SH-SY5Y (cell line): ENCODE measurements around the gene TKTL1.

Source experiments
- GATA2 ChIP-seq: IDR thresholded peaks from 2 replicates; pipeline ENCODE4 v1.6.1; 2011; ENCODE audit warnings: mild to moderate bottlenecking, low read depth, low read length
- GATA3 ChIP-seq: IDR thresholded peaks from 2 replicates; pipeline ENCODE4 v1.6.1; 2011; ENCODE audit warnings: low read depth, mild to moderate bottlenecking, low read length, moderate library complexity

The TKTL1 gene

DNA sequence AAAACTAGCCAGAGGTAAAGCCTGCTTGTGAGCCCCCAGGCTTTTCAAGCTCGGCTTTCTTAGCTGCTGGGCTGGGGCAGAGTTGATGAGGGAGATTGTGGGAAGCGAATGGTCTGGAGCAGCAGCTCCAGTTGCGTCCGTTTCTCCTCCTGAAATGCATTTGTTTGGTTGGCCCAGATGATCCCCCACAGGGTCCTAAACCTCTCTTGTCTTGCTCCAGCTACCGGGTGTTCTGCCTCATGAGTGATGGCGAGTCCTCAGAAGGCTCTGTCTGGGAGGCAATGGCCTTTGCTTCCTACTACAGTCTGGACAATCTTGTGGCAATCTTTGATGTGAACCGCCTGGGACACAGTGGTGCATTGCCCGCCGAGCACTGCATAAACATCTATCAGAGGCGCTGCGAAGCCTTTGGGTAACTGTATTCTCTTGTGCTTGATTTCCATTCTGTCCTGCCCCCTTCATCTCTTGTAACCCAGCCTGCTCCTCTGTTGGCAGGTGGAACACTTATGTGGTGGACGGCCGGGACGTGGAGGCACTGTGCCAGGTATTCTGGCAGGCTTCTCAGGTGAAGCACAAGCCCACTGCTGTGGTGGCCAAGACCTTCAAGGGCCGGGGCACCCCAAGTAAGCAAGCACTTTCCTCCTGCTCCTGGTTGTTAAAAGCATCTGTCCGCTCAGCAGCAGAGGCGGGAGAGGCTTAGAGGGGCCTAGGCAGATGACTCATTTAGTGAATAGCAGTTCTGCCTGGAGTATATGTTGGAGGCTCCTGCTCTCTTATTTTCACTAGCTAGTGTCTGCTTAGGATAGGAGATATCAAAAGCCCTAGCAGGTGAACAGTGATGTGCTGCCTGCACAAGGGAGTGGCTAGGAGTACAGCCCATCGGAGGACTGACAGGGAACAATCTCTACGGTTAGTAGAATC, 15.3 kb downstream of the TKTL1 start:
- TF ChIP-seq GATA2: no peak
- no peak for TF ChIP-seq GATA3

DNA sequence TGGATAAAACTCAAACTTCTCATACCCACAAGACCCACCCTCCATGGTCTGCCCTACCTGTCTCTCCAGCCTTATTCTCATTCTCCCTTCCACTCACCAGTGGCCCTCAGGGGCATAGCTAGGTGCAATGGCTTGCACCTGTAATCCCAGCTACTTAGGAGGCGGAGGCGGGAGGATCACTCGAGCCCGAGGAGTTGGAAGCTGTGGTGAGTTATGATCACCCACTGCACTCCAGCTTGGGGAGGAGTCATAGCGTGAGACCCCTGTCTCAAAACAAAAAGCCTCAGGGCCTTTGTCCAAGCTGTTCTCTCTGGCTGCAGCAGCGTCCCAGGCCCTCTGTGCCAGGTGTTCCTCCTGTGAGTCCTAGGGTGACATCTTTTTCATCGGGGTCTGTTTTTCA, 16.5 kb downstream of the TKTL1 start:
- TF ChIP-seq GATA3 (no peak), GATA2 (no peak)

DNA sequence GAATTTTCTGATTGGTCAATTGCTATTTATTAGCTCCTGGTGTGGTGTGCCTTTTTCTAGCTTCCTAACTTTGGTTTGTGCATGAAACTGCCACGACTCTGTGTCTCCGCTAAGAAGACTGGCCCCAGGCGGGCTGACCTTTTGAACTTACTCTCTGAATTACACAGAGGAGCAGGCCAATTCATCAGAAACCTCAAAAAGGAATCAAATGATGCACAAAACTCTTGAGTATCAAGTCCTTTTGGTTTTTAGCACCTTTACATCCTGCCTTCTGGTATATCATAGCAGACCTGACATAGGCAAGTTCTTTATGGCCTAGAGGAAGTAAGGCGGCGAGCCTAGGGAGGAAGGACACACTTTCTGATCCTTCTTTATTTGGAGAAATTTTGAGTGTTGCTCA, 17.6 kb downstream of the TKTL1 start:
- TF ChIP-seq GATA3: no peak
- TF ChIP-seq GATA2: no peak

DNA sequence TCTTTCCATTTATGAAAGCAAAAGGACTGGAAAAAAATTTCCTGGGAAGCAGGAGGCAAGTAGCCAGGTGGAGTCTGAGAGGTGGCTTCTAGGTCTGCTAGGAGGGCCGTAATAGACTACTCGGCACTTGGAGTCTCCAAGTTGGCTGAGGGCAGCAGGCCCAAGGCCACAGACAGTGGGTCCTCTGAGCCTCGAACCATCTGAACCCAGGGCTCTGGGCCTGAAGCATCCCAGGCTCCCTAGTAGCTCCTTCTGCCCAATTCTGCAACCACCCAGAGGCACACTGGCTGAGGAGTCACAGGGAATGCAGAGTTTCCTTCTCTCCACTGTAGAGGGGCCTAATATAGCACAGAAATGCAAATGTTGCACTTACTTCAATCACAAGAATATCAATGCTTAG, 19.8 kb downstream of the TKTL1 start:
- TF ChIP-seq GATA2 (no peak), GATA3 (no peak)

DNA sequence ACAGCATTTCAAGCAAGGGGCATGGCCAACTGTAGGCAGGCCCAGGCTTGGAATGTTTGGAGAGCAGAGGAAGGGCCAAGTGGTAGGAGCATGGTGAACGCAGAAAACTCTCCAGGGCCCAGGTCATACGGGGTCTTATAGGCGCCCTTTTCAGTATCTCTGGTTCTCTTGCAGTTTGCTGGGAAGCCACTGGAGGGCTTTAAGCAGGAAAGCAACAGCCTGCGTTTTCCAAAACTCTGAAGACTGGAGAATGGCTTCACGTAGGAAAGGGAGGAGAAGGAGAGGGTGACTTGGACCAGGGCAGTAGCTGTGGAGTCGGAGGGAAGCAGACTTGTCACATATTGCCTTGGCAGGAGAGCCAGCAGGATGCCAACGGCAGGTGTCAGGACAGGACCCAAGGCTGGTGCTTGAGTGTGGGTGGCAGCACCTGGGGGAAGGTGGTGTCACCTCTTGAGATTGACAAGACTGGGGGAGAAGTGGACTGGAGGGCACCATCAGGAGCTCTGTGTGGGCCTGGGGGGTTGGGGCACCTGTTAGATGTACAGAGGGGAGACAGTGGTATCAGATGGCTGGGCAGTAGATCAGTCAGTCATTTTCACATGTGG, 21.9 kb downstream of the TKTL1 start:
- no peak for TF ChIP-seq GATA2
- no peak for TF ChIP-seq GATA3

DNA sequence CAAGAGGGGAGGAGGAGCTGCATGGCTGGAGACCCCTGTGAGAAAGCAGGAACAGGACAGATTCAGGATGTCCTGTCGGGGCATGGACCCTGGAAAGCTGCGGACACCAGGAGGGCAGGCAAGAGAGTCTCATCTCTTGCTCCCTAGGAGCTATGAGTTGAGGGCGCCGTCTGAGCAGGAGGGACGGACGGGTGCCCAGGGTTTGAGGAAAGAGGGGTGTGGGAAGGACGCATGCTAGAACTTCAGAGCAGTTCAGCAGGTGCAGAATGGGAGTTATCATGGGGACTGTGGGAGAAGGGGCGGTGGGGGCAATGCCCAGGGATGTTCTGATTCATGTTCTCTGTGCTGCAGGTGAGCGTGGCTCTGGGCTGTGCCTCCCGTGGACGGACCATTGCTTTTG, 24.8 kb downstream of the TKTL1 start:
- TF ChIP-seq GATA3: no peak
- no peak for TF ChIP-seq GATA2

DNA sequence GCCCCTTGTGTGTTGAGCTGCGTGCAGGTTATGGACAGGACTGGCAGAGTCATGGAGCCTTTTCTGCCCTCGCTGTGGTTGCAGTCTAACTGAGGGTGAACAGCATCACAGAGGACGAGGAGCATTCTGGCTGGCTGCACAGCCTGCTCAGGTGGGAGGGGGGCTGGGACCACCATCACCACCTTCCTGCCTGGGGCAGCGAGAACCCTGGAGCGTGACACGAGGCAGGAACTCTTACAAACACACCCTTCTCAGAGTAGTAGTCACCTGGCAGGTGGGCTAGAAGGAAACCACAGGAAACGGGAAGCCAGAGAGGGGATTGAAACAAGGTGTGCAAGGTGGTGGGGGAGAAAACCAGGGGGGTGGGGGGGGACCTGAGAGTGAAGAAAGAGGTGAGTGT, 25.6 kb downstream of the TKTL1 start:
- no peak for TF ChIP-seq GATA3
- TF ChIP-seq GATA2: no peak

DNA sequence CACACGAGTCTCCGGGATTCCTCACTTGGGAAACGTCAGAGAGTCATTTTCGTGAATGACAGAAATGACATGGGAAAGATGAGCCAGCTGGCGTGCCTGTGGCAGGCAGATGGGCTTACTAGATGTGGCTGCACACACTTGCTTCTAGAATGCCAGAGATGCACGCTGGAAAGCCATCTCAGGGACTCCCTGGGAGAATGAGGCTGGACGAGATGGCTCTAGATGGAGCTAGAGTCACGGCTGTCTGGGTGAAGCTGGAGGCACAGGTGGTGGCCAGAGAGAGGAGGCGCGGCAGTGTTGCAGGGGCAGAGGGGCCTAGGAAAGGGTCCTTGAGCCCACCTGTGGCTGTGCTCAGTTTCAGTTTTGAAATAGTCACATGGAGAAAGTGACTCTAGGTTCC, 26.0 kb downstream of the TKTL1 start:
- TF ChIP-seq GATA2 (no peak), GATA3 (no peak)

DNA sequence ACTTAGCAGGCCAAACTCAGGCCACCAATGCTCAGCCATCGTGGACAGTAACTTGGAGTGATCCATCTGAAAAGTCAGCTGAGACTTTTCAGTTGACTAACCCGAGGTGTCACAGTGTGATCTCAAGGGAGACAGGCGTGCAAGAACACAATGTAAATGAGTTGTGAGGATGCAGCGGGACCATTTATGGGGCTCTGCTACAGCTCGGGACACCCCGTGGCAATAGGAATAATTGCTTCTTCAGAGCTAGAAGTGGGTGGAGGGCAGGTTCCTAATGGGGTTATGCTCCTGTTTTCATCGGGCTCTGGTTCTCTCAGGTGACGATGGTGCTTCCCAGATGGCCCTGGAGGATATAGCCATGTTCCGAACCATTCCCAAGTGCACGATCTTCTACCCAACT, 27.3 kb downstream of the TKTL1 start:
- TF ChIP-seq GATA2: no peak
- no peak for TF ChIP-seq GATA3

DNA sequence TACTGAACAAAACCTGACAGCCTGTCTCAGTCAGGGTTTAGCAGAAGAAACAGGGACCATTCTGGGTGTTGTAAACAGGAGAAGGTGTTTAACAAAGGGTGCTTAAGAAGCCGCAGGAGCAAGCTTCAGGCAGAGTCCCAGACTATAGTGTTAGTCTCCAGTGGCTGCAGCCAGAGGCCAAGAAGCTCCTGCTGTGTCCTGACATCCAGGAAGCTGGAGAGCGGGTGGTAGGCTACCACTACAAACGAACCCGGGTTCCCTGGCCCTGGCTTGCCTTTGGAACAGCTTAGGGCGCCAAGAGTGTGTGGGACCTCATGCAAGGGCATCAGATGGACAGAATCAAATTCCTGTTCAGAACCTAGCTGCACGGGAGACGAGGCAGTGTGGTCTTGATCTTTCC, 27.9 kb downstream of the TKTL1 start:
- TF ChIP-seq GATA3 (no peak), GATA2 (no peak)

DNA sequence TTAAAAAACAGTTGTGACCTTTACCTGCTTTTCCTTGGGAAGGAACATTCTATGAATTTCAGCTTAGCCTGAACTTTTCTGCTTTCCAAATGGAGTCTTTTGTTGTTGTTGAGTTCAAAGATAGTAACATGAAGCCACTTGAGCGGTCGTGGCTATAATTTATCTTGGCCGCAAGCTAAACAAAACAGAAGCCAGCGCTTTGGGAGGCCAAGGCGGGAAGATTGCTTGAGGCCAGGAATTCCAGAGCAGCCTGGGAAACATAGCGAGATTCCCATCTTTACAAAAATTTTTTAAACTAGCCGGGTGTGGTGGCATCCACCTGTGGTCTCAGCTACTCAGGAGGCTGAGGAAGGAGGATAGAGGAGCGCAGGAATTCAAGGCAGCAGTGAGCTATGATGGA, 29.9 kb downstream of the TKTL1 start:
- TF ChIP-seq GATA2: no peak
- no peak for TF ChIP-seq GATA3

DNA sequence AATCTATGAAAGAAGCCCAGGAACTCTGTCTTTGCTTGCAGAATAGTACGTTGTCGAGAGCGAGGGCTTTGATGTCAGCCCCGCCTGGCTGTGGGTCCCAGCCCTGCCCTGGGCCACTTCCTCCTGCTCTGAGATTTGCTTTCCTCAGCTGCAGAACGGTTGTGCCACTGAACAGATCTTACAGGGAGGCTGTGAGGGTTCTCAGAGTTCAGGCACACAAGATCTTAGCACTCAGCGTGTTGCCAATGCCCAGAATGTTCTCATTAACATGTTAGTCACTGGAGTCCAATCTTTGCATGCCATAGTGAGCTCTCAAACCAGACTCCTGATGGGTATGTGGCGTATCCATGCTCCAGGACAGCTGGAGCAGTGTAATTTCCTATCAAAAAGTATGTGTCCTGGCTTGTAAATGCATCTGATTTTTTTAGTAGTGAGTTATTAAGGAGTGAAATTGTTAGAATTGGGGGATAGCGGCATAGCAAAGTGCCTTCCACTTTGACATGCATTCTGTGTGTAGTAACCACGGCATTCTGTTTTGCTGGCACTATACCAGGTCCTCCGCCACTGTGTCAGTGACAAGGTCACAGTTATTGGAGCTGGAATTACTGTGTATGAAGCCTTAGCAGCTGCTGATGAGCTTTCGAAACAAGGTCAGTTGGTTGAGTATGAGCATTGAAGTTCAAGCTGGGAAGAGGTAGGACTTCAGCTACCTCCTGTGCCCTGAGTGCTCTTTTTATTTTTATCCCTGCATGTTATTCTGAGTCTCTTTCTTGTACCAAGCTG, 31.6 kb downstream of the TKTL1 start:
- TF ChIP-seq GATA2 (no peak), GATA3 (no peak)

DNA sequence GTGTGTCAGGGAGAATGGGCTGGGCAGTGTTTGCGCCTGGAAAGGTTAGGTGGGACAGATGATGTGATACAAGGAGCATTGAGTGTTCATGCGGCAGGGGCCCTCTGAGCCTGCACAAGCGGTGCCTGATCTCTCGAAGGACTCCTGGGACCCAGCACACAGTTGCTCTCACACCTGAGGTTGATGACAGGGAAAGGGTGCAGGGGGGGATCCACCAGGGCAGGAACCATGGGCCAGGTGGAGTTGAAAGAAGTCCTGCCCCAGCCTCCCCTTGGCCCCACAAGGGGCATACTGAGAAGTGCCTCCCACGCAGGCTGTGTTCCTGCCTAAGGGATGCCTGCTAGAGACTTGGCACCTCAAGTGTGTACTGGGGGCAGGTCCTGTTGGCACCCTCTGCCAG, 33.1 kb downstream of the TKTL1 start:
- TF ChIP-seq GATA2 (no peak), GATA3 (no peak)

DNA sequence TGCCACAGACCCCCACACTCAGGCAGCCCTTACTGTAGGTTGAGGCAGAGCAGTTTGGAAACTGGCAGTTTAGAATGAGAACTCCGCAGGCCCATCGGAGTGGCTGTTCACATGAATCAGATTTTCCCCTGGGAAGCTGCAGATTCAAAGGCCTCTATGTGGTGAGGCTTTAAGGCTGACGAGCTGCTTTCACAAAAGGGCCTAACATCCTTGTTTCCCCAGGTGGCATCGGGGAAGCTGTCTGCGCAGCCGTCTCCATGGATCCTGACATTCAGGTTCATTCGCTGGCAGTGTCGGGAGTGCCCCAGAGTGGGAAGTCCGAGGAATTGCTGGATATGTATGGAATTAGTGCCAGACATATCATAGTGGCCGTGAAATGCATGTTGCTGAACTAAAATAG, 33.7 kb downstream of the TKTL1 start:
- no peak for TF ChIP-seq GATA3
- TF ChIP-seq GATA2: no peak

DNA sequence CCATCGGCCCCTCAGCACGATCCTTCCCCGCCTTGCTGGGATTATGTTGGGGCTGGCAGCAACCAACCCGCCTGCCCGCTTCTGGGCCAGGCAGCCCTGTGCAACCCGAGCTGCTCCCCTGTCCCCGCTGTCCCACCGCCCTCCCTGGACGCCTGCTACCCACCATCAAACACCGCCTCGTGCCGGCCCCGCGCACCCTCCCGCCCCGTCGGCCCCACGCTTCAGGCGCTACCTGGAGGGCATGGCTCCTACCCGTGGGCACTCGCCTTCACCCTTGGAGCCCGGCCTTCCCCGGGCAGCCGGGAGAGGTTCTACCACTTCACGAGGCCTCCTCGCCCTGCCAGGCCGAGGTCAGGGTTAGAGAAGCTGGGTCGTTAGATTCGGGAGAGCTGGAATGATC, 37.0 kb downstream of the TKTL1 start:
- TF ChIP-seq GATA2 (no peak), GATA3 (no peak)

DNA sequence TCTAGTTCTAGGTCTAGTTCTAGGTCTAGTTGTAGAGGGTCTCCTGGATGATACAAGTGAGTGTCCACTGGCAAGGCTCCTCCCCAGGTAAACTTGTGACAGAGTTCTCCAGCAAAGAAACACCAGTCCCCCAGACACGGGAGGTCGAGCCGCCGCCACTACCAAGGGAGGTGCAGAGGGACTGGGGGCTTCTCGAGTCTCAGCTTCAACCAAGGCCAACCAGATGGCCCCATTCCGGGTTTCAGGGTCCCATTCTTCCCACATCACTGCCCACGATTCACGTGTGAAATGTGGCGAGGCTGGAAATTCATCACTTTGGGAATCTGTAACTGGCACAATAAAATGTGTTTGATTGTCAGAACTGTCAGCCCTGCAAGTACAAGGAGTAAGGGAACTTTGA, 37.5 kb downstream of the TKTL1 start:
- TF ChIP-seq GATA3: no peak
- no peak for TF ChIP-seq GATA2
